ENCODE data around the gene GMPPA. TPM values are rescaled to one million over a fixed set of nuclear protein-coding genes. Genes with fewer than 3 reads are reported as not detected.

The GMPPA gene
- total RNA-seq, result 22.6 TPM
- long read RNA-seq, partial matches to known transcripts, result 3 of 14 reads
- long read RNA-seq, other reads (novel, unspliced or antisense), result 6 of 14 reads

- peak; percentile 99 for DNase-seq (ENCODE audit: low spot score)
- intact Hi-C loops (cut with DNase I), result loop anchor here (2.0 kb wide), 1 partner anchor 38 kb away; no protein-coding TSS in a partner anchor
Observed at GRCh38 chr2:219498280-219499057, at the start of gene GMPPA. Gene GMPPA, plus strand, starts transcription at chr2:219498891. Its CDS starts 1,085 bp downstream, at chr2:219499976.

GRCh38 chr2:219449609-219450008, 49.1 kb upstream of the GMPPA start:
- DNase-seq (ENCODE audit: low spot score), result peak; percentile 60

GRCh38 chr2:219451661-219452360, 46.9 kb upstream of the GMPPA start:
- peak; percentile 86 for DNase-seq (ENCODE audit: low spot score)
- intact Hi-C loops (cut with DNase I), result loop anchor here (2.0 kb wide), 2 partner anchors 17 to 47 kb away; partner anchors contain the start of gene SPEG

More at GRCh38 chr2:219449609-219450008, 49.1 kb upstream of the GMPPA start:
- intact Hi-C loops (cut with DNase I), result no loop called here

GRCh38 chr2:219452361-219453317, 46.1 kb upstream of the GMPPA start:
- intact Hi-C loops (cut with DNase I), result loop anchor here (2.0 kb wide), 2 partner anchors 18 to 48 kb away; partner anchors contain the start of gene SPEG
- peak; percentile 78 for DNase-seq (ENCODE audit: low spot score)

DNA sequence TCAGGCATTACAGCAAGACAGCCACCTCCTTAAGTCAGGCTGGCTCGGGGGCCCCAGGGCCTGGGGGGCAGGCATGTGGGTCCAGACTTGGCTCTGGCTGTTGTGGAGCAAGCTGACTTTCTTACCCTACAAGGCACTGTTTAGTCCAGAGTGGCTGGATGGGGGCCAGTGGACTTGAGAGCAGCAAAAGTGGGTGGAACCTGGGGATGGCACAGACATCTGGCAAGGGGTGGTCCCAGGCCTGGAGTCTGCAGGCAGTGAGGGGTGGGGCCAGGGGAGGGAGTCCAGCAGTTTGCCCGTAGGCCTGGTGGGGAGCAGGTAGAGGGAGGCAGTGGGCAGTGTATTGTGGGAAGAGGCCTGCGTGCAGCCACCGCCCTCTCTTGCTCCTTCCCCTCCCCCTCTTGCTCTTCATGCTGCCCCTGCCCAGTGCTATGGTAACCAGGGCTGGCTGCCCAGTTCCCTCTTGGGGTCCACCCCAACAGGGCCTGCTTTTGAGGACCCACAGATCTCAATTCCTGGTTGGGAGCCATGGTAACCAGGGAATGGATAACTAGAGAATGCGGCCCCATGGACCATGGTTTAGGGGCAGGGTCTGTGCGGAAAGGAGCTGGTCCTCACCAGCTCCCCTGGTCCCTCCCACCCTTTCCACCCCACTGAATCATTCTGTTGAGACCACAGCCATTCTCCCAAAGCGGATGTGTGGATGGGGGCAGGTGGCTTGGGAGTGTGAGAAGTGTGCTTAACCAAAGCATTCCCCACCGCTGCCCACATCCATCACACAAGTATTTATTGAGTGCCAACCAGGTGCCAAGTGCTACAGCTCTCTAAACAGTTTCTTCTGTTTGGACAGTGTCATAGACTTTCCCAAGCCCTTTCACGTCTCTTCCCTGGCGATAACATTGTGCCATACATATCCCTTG, 44.8 kb upstream of the GMPPA start:
- peak; percentile 91 for DNase-seq (ENCODE audit: low spot score)

DNA sequence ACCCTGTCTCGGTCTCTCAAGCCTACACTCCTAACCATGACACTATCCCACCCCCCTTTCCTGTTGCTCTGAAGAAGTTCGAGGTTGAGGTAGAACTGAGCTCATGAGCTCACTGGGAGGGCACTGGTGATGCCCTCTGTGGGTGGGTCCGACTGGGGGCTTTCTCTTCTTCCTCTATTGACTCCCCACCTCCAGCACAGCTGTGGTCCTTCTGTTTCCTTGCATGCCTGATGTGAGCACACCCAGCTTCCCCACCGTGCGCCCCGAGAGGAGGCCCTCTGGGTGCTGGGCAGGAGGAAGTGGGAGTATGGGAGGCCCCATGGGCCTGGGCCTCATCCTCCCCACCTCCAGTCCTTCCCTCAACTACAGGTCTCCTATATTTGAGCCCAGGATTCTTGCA, 43.1 kb upstream of the GMPPA start:
- DNase-seq (ENCODE audit: low spot score), result no peak

More for the DNA sequence above, 44.8 kb upstream of the GMPPA start:
- intact Hi-C loops (cut with DNase I), result loop anchor here (2.0 kb wide), 2 partner anchors 19 to 49 kb away; partner anchors contain the start of gene SPEG

GRCh38 chr2:219457784-219458369, 40.8 kb upstream of the GMPPA start:
- intact Hi-C loops (cut with DNase I), result loop anchor here (2.0 kb wide), 1 partner anchor 63 kb away; no protein-coding TSS in a partner anchor
- no peak for DNase-seq (ENCODE audit: low spot score)

More for the DNA sequence above, 43.1 kb upstream of the GMPPA start:
- intact Hi-C loops (cut with DNase I), result no loop called here

- intact Hi-C loops (cut with DNase I), result loop anchor here (2.0 kb wide), 1 partner anchor 62 kb away; no protein-coding TSS in a partner anchor
- DNase-seq (ENCODE audit: low spot score), result no peak
Observed at GRCh38 chr2:219458996-219459395, 39.7 kb upstream of the GMPPA start.

- intact Hi-C loops (cut with DNase I), result loop anchor here (2.0 kb wide), 3 partner anchors 25 to 61 kb away; partner anchors contain the start of genes GMPPA and SPEG
Observed at GRCh38 chr2:219459460-219460311, 39.0 kb upstream of the GMPPA start.

GRCh38 chr2:219460424-219460926, 38.2 kb upstream of the GMPPA start:
- intact Hi-C loops (cut with DNase I), result loop anchor here (2.0 kb wide), 2 partner anchors 26 to 38 kb away; partner anchors contain the start of genes GMPPA and SPEG
- DNase-seq (ENCODE audit: low spot score), result peak; percentile 88

More at GRCh38 chr2:219459460-219460311, 39.0 kb upstream of the GMPPA start:
- no peak for DNase-seq (ENCODE audit: low spot score)

DNA sequence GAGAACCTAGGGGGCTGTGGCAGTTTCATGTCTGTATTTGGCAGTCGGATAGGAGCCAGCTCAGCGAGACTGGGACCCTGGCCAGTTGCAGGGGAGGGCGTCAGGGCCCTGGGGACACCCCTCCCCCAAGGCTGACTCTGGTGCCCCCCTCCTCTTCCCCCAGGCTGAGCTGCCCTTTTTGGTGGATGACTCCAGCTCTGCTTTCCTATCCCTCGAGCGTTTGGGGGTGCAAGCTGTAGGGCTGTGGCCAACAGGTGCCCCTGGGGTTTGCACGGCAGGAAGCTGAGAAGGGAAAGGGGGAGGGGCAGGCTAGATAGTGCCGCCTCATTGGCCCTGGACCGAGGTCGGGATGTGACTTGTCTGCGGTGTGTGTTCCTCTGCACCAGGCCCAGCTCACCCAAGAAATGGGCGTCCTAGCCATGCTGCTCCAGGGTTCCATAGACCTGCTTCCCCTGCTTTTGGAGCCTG, 37.6 kb upstream of the GMPPA start:
- intact Hi-C loops (cut with DNase I), result loop anchor here (2.0 kb wide), 2 partner anchors 26 to 38 kb away; partner anchors contain the start of genes GMPPA and SPEG
- DNase-seq (ENCODE audit: low spot score), result no peak

- no peak for DNase-seq (ENCODE audit: low spot score)
- intact Hi-C loops (cut with DNase I), result loop anchor here (2.0 kb wide), 2 partner anchors 27 to 37 kb away; partner anchors contain the start of genes GMPPA and SPEG
Observed at GRCh38 chr2:219461669-219462068, 37.0 kb upstream of the GMPPA start.

- DNase-seq (ENCODE audit: low spot score), result no peak
- intact Hi-C loops (cut with DNase I), result no loop called here
Observed at GRCh38 chr2:219462349-219462748, 36.3 kb upstream of the GMPPA start.

DNA sequence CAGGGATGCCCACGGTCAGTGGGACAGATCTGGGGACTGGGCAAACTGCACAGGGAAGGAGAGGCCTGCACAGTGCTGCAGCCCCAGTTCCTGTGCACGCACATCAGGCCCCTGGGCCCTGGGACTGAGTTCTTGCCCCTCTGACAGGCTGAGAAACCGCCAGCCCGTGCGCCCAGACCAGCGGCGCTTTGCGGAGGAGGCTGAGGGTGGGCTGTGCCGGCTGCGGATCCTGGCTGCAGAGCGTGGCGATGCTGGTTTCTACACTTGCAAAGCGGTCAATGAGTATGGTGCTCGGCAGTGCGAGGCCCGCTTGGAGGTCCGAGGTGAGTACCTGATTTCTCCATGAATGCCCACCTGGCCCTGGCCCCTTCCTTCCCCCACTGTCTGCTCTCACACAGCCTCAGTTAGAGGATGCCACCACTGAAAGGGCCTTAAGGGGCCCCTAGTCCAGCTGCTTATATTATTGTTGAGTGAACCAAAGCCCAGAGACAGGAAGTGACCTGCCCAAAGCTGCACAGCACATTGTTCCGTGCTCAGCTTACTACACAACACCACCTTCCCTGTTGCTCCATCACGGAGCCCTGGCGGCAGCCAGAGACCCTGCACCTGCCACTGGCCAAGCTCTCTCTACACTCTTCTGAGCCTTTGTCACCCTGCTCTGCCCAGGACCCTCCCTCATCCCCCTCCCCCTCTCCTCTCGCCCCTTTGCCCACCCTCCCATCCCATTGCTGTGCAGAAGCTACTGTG, 34.2 kb upstream of the GMPPA start:
- DNase-seq (ENCODE audit: low spot score), result no peak
- intact Hi-C loops (cut with DNase I), result no loop called here

Data from cardiac septum (tissue), 1 donor.